RWPE2 (cell line): Measurements from ENCODE around the gene PARVB.

ENCODE experiments used
- ATAC-seq: fragments of 200-7000 bp; cut with Tn5 transposase; 3 replicates; pipeline ENCODE4 v1.9.1; 2021; ENCODE audit warnings: low read depth
- DNase-seq: peaks from one replicate; pipeline ENCODE4 v3.0.0-alpha.2; 2020; ENCODE audit warnings: low spot score
- H3K27ac ChIP-seq: fragments of 450-650 bp; 2 replicates; pipeline ENCODE4 v1.5.1; 2017; ENCODE audit warnings: mild to moderate bottlenecking; ENCODE audit not compliant: poor library complexity, severe bottlenecking
- H3K27me3 ChIP-seq: fragments of 250-450 bp; sonication (Bioruptor Pico); 2 replicates; pipeline ENCODE4 v1.5.1; 2021; ENCODE audit warnings: mild to moderate bottlenecking, moderate library complexity; ENCODE audit not compliant: insufficient read depth, poor library complexity, severe bottlenecking
- H3K36me3 ChIP-seq: fragments of 250-450 bp; sonication (Bioruptor Pico); 2 replicates; pipeline ENCODE4 v1.5.1; 2020; ENCODE audit warnings: low read depth, mild to moderate bottlenecking, moderate library complexity
- H3K4me1 ChIP-seq: fragments of 250-450 bp; sonication (Bioruptor Pico); 2 replicates; pipeline ENCODE4 v1.5.1; 2021; ENCODE audit warnings: mild to moderate bottlenecking, moderate library complexity; ENCODE audit not compliant: insufficient read depth, poor library complexity, severe bottlenecking
- H3K4me3 ChIP-seq: fragments of 250-450 bp; sonication (Bioruptor Pico); 2 replicates; pipeline ENCODE4 v1.5.1; 2021; ENCODE audit warnings: mild to moderate bottlenecking, moderate library complexity; ENCODE audit not compliant: severe bottlenecking
- H3K9me3 ChIP-seq: fragments of 250-450 bp; sonication (Bioruptor Pico); 2 replicates; pipeline ENCODE4 v1.5.1; 2021; ENCODE audit warnings: mild to moderate bottlenecking, moderate library complexity; ENCODE audit not compliant: severe bottlenecking
- TF ChIP-seq, protein P1 (sequence below): fragments of 450-650 bp; IDR thresholded peaks from one replicate; pipeline ENCODE4 v1.5.1; 2017; ENCODE audit warnings: mild to moderate bottlenecking, moderate library complexity; ENCODE audit not compliant: poor library complexity, severe bottlenecking

Gene PARVB

DNA sequence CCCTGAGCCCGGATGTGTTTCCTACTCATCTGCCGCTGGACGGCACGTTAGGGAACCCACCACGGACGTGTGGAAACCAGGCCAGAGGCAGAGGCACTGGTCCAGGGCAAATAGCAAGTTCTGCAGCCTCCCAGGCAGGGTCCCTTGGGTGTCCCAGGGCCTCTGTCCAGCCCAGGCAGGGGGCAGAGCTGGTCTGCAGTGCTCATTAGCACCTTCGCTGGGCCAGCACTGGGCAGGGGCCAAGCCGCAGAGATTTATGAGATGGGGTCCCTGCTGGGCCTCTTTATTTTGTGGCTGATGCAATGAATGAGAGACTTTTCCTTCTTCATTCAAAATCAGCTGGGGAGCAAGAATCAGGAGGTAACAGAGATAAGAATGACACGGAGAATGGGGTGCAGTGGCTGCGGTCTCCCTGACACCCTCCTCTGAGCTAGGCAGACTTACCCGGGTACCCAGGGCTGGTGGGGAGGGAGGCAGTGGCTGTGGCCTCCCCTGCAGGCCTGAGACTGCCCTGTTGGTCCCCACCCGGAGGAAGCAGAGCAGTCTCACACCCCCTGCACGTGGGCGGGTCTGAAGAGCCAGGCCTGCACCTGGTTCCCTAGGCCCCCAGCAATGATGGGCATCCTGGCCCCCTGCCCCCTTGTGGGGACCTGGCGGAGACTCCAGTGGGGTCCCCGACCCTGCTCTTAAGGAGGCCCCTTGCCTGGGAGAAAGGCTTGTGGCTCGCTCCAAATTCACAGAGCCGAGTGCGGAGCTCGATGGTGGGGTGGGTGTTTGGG lies 142.6 kb downstream of the PARVB start:
- H3K4me3 ChIP-seq = no peak overlapping the region
- TF ChIP-seq, protein P1, sequence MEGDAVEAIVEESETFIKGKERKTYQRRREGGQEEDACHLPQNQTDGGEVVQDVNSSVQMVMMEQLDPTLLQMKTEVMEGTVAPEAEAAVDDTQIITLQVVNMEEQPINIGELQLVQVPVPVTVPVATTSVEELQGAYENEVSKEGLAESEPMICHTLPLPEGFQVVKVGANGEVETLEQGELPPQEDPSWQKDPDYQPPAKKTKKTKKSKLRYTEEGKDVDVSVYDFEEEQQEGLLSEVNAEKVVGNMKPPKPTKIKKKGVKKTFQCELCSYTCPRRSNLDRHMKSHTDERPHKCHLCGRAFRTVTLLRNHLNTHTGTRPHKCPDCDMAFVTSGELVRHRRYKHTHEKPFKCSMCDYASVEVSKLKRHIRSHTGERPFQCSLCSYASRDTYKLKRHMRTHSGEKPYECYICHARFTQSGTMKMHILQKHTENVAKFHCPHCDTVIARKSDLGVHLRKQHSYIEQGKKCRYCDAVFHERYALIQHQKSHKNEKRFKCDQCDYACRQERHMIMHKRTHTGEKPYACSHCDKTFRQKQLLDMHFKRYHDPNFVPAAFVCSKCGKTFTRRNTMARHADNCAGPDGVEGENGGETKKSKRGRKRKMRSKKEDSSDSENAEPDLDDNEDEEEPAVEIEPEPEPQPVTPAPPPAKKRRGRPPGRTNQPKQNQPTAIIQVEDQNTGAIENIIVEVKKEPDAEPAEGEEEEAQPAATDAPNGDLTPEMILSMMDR = no peak
- no peaks in the 10 kb centered on the region for H3K4me1 ChIP-seq
- H3K36me3 ChIP-seq = no peaks in the 10 kb centered on the region
- DNase-seq (no peak), ATAC-seq (no peak)
- H3K27me3 ChIP-seq = no peaks in the 10 kb centered on the region
- no peak overlapping the region for H3K27ac ChIP-seq
- no peaks in the 10 kb centered on the region for H3K9me3 ChIP-seq

DNA sequence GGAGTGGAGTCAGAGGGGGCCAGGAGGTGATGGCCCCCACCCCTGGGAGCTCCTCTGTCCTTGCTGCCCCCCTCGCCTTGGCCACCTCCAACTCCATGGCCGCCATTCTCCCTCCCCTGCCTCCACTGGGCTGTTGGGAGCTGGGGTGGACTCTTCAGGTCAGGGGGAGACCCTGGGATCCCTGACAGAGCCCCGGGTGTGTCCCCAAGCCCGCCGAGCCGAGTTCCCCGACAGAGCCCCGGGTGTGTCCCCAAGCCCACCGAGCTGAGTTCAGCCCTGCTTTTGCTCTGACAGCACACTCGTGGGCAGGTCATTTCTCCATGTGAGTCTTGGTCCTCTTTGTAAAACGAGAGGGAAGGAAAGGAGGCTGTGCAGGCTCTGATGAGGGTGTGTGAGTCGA lies 143.4 kb downstream of the PARVB start:
- Histone ChIP-seq H3K4me3 (no peak overlapping the region), H3K27me3 (no peaks in the 10 kb centered on the region), H3K9me3 (no peaks in the 10 kb centered on the region), H3K4me1 (no peaks in the 10 kb centered on the region), H3K27ac (no peak overlapping the region), H3K36me3 (no peaks in the 10 kb centered on the region)
- DNase-seq = no peak
- TF ChIP-seq, protein P1 = no peak
- no peak for ATAC-seq

DNA sequence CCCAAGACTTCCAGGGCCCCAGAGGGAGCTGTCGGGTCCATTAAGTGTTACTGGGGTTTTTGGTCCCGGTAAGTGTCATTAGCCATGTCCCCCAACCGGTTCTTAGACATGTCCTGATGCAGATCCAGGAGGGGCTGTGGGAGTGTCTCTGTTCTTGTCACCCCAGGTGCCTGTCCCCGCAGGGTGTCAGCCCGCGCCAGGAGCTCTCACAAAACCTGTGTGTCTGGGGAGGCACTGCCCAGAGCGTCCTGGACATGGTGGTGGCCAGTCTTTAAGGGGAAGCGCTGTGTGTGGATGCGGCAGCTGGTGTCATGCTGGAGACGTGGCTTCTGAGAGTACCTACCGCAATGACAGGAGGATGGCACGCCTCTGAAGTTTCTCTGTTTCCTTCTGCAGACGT lies 144.1 kb downstream of the PARVB start:
- no peaks in the 10 kb centered on the region for H3K4me1 ChIP-seq
- H3K36me3 ChIP-seq = no peaks in the 10 kb centered on the region
- no peaks in the 10 kb centered on the region for H3K9me3 ChIP-seq
- H3K27ac ChIP-seq = no peak overlapping the region
- H3K27me3 ChIP-seq = no peaks in the 10 kb centered on the region
- ATAC-seq (no peak), DNase-seq (no peak)
- no peak overlapping the region for H3K4me3 ChIP-seq
- TF ChIP-seq, protein P1 = no peak

DNA sequence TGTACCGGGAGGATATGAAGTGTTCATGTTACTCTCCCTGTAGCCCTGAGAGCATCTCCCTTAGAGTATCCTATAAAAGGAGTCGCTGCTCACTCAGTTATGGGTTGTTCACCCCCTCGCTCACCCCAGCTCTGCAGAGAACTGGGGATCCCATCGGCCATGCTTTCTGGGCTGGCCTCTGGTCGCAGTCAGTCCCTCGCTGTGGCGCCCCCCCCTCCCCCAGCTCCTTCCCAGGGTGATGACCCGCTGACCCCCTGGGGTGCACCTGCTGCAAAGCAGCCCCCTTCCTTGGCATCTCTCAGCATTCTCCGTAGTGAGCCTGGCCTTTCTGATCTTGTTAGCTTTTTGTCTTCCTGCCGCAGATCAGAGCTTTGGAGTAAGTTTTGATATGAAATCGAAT lies 146.4 kb downstream of the PARVB start:
- H3K4me3 ChIP-seq = no peak overlapping the region
- no peaks in the 10 kb centered on the region for H3K9me3 ChIP-seq
- no peaks in the 10 kb centered on the region for H3K36me3 ChIP-seq
- no peak for ATAC-seq
- no peaks in the 10 kb centered on the region for H3K4me1 ChIP-seq
- no peak overlapping the region for H3K27ac ChIP-seq
- no peak for DNase-seq
- no peaks in the 10 kb centered on the region for H3K27me3 ChIP-seq
- TF ChIP-seq, protein P1 = no peak

DNA sequence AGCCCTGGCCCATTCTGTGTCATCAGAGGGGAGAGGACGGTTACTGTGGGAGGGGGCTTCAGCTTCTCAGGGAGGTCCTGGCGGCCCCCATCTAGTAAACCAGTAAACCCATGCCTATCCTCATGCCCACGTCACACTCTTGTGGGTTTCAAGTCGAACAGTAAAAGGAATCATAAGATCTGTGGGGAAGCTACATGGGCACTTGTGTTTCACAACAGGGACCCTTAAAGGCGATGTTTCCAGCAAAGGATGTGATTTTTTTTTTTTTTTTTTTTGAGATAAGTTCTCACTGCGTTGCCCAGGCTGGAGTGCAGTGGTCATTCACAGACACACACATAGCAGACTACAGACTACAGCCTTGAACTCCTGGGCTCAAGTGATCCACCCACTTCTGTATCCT lies 147.5 kb downstream of the PARVB start:
- no peak for ATAC-seq

More for the DNA sequence above, 147.5 kb downstream of the PARVB start:
- Histone ChIP-seq H3K27ac (no peak overlapping the region), H3K4me1 (no peaks in the 10 kb centered on the region), H3K4me3 (no peak overlapping the region), H3K27me3 (no peaks in the 10 kb centered on the region), H3K36me3 (no peaks in the 10 kb centered on the region), H3K9me3 (no peaks in the 10 kb centered on the region)
- TF ChIP-seq, protein P1 = no peak
- DNase-seq = no peak
